Astrocyte (in vitro differentiated cells and primary cell): ENCODE results near the gene UNKL.

Source experiments
- EZH2 ChIP-seq: IDR thresholded peaks from 2 replicates; pipeline ENCODE4 v1.6.1; 2012; ENCODE audit warnings: mild to moderate bottlenecking, low read length, inconsistent platforms; ENCODE audit not compliant: insufficient read depth
- TF ChIP-seq, protein P1 (sequence below): IDR thresholded peaks from 2 replicates; pipeline ENCODE4 v1.5.1; 2011; ENCODE audit warnings: low read depth, mild to moderate bottlenecking, inconsistent platforms, low read length, moderate library complexity; ENCODE audit not compliant: insufficient read depth

DNA sequence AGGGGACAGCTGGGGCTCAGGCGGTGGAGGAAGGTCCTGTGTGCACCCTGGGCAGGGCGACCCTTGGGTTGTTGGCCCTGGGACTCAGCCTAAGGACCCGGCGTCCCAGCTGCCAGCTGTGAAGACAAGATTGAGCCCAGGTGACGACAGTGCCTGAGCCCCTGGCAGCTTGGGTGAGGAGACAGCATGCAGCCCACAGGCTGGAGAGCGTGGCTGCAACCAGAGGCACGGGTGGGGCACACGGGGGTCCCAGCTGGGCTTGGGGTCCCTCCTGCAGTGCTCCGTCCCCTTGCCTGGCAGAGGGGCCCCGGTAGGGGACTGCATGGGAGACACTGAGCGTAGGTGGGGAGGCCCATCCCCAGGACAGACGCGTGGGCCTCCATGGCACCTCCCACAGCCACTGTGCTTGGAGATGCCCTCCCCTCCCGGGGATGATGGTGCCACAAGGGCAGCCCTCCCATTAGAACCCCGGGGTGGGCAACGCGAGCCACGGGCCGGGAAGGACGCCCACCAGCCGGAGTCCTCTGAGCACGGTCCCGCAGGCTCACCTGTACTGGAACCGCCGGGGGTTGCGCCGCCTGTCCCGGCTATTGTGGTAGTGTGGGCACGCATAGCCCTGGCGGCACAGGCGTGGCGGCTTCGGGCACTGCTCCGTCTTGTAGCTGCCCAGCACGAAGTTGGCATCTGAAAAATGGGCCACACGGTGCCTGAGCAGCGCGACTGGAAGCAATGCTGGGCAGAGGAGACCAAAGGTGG is 15.5 kb downstream of the UNKL start:
- TF ChIP-seq, protein P1, sequence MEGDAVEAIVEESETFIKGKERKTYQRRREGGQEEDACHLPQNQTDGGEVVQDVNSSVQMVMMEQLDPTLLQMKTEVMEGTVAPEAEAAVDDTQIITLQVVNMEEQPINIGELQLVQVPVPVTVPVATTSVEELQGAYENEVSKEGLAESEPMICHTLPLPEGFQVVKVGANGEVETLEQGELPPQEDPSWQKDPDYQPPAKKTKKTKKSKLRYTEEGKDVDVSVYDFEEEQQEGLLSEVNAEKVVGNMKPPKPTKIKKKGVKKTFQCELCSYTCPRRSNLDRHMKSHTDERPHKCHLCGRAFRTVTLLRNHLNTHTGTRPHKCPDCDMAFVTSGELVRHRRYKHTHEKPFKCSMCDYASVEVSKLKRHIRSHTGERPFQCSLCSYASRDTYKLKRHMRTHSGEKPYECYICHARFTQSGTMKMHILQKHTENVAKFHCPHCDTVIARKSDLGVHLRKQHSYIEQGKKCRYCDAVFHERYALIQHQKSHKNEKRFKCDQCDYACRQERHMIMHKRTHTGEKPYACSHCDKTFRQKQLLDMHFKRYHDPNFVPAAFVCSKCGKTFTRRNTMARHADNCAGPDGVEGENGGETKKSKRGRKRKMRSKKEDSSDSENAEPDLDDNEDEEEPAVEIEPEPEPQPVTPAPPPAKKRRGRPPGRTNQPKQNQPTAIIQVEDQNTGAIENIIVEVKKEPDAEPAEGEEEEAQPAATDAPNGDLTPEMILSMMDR, result no peak
- TF ChIP-seq EZH2, result no peak
